Epithelial cell of prostate (primary cell): ENCODE measurements around the gene CREB3L4.
"Not testable (repeated sequence)": the region's sequence is repeated elsewhere in the genome, so short reads cannot be mapped to it uniquely, and the experiment has no call there.

Source experiments
- DNase-seq: peaks from one replicate; pipeline ENCODE4 v3.0.0-alpha.2; 2011; ENCODE audit warnings: low read depth, low spot score
- H3K27ac ChIP-seq: fragments of 450-650 bp; 2 replicates; pipeline ENCODE4 v1.5.1; 2017; ENCODE audit warnings: mild to moderate bottlenecking

CREB3L4 gene

DNA sequence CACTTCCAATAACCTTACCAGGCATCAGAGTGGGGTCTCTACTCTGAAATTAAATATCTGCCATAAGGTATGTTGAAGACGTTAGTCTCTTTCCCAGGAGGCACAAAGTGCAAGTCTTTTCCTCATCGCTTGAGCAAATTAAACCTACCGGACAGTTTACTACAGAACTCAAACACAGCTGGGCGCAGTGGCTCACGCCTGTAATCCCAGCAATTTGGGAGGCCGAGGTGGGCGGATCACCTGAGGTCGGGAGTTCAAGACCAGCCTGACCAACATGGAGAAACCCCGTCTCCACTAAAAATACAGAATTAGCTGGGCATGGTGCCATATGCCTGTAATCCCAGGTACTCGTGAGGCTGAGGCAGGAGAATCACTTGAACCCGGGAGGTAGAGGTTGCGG, 11.4 kb downstream of the CREB3L4 start:
- DNase-seq, H3K27ac ChIP-seq: not testable (repeated sequence)

DNA sequence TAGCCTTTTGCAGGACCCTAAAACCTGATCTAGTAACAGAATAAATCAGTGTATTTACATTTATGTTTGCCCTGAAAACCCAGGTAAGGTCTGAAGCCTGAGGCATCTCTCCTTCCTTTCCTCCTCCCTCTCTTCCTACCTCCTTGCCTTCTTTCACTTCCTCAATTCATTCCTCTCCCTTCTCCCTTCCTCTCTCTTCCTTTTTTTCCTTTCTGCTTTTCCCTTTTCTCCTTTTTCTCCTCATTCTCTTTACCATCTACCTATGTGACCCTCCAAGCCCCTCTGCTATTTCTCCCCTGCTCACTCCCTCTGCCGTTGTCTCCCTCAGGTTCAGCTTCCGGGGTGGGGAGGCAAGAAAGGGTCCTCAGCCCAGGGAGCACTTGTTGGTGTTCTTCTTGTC, 14.0 kb downstream of the CREB3L4 start:
- not testable (repeated sequence) for DNase-seq

DNA sequence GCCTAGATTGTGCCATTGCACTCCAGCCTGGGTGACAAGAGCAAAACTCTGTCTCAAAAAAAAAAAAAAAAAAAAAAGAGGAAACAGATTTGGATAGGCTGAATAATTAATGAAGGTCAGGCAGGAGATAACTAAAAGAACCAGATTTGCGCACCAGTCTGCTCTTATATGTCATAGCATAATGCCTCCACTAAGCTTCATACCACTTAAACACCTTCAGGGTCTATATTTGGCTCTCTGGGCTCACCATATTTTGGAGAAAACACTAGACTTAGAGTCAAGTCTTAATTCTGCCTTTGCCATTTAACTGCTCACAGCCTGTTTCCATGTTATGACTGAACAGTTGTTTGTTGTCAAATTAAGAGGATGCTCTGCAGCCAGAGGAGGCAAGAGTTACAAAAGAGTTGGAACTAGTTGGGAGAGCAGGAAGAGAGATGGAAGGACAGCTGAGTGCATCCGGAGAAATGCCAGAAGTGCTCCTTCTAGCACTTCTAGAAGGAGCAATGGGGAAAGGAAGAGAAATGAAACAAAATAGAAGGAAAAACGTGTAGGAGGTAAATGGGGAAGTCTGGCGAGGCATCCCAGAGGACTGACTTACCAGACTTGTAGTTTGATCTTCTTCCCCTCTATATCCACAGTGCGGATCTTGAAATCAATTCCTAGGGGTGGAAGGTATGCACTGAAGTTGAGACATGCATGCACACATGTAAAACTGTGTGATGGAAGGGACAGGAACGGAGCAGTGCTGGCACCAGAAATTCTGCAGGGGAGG, 16.6 kb downstream of the CREB3L4 start:
- no peak overlapping the region for H3K27ac ChIP-seq
- DNase-seq, result no peak

More for the DNA sequence above, 14.0 kb downstream of the CREB3L4 start:
- not testable (repeated sequence) for H3K27ac ChIP-seq

DNA sequence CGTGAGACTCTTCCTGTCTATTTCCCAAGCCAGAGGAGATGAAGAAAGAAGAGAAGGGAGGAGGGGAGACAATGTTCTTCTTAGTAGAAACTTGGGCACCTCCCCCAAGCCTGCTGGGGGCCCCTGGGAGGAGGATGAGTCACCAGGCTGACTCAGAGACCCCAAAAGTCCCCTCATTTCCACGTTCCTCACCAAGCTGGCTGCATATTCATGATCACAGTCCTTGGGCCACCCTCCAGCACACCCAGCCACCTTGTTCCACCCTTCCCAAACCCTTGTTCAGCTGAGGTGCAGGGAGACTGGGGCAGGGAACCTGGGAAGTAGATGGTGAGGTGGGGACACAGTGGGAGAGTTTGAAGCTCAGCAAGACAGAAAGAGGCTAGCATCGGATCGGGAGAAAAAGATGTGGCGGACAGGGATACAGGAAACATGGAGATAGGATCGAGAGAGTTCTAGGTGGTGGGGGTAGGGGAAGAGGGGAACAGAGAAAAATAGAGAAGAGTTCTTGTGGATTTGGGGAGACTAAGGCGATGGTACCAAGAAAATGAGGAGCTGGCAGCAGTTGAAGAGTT, 17.7 kb downstream of the CREB3L4 start:
- no peak for DNase-seq
- peak overlapping the region; percentile 44 for H3K27ac ChIP-seq

DNA sequence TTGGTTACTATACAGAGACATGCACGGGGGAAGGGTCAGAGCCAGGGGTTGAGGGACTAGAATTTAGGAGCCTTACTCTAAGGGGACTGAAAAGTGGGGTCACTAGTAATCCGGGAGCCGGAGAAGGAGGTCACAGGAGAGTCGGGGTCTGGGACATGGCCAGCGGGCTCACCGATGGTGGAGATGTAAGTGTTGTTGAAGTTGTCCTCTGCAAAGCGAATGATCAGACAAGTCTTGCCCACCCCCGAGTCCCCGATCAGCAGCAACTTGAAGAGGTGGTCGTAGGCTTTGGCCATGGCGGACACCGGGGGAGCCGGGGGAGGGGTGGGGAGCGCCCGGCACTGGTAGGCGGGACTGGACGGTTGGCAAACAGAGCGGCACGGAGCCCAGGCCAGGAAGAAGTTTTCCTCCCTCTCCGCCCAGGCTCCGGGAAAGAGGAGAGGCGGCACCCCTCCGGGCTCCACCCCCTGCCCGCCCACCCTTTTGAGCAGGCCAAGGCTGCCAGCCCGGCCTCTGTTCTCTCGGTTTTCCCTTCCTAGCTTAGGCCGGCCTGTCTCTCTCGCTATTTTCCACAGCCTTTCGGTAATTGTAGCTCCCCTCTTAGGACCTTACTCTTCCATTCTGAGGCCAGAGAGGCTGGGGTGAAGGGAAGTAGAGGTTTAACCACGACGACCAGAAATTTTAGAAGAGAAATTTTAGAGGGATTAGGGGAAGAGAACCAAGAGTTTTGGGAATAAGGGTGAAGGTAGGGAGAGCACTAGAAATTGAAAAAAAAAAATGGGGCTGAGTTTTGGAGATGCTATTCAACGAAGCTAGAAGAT, 18.4 kb downstream of the CREB3L4 start, which contains the start of gene RAB13:
RAB13 (minus strand) TSS at position 399 of the 821 bp plus-strand sequence; CDS start at position 296, 103 bp downstream.
- peak within 1 kb of the TSS; percentile 44 for H3K27ac ChIP-seq
- DNase-seq, result no peak

DNA sequence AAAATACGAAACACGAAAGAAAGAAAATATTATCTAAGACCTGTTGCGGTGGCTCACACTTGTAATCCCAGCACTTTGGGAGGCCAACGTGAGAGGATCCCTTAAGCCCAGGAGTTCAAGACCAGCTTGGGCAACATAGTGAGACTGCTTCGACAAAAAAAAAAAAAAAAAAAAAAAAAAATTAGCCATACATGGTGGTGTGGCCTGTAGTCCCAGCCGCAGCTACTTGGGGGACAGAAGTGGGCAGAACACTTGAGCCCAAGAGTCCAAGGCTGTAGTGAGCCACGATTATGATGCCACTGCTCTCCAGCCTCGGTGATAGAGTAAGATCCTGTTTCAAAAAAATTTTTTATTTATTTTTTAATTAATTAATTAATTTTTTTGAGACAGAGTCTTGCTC, 19.9 kb downstream of the CREB3L4 start:
- no peak for DNase-seq
- no peak overlapping the region for H3K27ac ChIP-seq

DNA sequence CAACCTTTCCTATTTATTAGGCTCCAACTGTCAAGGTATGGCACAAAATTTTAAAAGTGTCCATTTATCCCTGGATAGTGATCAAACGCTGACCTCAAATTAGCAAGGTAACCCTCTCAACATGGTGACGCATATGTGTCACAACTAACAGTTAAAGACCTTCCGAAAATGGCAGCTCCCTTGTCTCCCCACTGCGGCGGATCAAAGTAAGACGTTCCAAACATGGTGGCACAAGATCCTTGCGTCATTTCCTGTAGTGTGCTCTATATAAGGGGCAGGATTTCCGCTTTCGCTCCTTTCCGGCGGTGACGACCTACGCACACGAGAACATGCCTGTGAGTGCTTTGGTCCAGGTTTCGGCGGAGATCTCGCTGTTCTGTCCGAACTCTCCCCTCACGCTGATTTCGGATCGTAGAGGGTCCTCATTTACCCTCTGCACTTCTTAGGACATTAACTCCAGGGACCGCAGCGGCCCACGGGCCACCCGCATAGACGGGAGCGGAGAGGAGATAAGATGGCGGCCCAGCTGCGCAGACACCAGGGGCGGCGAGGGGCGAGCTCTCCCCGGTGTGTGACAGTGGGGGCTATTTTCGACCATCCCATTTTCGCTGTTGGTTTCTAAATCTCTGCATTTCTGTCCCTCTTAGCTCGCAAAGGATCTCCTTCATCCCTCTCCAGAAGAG, 22.9 kb downstream of the CREB3L4 start, which contains the start of gene RPS27:
RPS27 (plus strand) TSS at position 295 of the 683 bp plus-strand sequence; CDS start at position 330, 35 bp downstream.
- H3K27ac ChIP-seq, result peak within 1 kb of the TSS; percentile 81
- DNase-seq, result peak; percentile 92

DNA sequence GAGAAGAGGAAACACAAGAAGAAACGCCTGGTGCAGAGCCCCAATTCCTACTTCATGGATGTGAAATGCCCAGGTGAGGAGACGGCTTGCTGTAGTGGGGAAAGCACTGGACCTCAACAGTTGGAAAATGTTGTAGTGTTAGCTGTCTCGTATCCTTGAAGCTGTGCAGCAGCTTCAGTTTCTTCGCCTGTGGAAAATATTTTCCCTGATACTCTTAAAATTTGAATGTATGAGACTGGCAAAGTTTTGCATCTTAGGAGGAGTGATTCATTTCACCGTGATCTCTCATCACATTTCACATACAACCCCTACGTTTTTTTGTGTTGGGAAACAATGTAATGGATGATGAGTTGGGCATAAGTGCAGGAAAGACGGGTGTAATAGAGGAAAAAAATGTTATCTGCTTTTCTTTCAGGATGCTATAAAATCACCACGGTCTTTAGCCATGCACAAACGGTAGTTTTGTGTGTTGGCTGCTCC, 23.5 kb downstream of the CREB3L4 start:
- no peak for DNase-seq
- H3K27ac ChIP-seq, result peak overlapping the region; percentile 81

DNA sequence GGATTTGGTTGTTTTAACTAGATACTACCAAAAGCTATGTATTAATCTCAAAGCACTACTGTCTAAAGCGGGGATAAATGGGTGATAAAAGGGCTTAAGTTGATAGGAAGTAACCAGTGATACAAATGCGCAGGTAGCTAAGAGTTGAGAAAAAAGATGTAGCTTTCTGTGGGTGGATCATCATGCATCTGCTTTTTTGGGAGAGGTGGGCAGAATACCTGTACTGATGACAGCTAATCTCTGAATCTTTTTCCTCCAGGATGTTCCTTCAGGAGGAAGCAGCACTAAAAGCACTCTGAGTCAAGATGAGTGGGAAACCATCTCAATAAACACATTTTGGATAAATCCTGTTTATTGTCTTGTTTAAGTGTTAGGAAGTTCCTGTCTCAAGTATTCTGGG, 24.1 kb downstream of the CREB3L4 start:
- DNase-seq, result no peak
- peak overlapping the region; percentile 81 for H3K27ac ChIP-seq

DNA sequence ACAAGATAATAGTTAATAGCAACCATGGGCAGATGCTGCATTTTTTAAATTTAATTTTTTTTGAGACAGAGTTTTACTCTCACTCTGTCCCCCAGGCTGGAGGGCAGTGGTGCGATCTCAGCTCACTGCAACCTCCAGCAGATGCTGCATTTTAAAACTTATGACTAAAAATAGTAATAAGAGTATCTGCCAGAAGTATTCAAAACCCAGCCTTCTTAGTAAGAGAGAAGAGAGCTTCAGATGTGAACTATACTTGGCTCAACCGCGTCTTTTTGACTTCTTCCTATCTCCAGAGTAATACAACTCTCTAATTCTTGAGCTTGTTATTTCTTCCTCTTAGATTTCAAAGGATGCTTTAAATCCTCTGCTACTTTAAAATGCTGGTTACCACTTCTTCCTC, 27.5 kb downstream of the CREB3L4 start:
- H3K27ac ChIP-seq, result no peak overlapping the region
- no peak for DNase-seq

DNA sequence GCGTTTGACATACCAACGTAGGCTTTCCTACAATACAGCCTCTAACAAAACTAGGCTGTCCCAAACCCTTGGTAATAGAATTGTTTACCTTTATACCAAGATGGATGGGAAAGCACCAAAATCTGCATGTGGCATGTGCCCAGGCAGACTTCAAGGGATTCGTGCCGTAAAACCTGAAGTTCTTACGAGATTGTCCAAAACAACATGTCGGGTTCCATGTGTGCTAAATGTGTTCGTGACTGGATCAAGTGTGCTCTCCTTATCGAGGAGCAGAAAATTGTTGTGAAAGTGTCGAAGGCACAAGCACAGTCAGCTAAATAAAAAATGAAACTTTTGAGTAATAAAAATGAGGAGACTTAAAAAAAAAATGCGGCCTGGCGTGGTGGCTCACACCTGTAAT, 27.9 kb downstream of the CREB3L4 start:
- no peak for DNase-seq

DNA sequence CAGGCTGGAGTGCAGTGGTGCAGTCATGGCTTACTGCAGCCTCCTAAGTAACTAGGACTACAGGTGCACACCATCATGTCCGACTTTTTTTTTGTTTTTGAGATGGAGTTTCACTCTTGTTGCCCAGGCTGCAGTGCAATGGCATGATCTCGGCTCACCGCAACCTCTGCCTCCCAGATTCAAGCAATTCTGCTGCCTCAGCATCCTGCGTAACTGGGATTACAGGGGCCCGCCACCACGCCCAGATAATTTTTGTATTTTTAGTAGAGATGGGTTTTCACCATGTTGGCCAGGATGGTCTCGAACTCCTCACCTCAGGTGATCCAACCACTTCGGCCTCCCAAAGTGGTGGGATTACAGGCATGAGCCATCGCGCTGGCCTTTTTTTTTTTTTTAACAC, 29.2 kb downstream of the CREB3L4 start:
- not testable (repeated sequence) for DNase-seq, H3K27ac ChIP-seq

More for the DNA sequence above, 27.9 kb downstream of the CREB3L4 start:
- no peak overlapping the region for H3K27ac ChIP-seq

DNA sequence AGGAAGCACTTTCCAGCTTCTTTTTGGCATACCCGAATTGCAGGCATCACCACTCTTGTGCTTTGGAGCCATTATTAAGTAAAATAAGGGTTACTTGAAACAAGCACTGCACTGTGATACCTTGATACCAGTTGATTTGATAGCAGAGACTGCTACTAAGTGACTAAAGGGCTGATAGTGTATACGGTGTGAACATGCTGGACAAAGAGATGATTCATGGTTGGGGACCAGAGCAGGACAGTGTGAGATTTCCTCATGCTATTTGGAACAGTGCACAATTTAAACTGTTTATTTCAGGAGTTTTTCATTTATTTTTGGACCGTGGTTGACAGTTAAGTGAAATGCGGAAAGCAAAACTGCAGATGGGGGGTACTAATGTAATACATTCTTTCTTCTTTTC, 32.7 kb downstream of the CREB3L4 start:
- no peak overlapping the region for H3K27ac ChIP-seq
- no peak for DNase-seq

DNA sequence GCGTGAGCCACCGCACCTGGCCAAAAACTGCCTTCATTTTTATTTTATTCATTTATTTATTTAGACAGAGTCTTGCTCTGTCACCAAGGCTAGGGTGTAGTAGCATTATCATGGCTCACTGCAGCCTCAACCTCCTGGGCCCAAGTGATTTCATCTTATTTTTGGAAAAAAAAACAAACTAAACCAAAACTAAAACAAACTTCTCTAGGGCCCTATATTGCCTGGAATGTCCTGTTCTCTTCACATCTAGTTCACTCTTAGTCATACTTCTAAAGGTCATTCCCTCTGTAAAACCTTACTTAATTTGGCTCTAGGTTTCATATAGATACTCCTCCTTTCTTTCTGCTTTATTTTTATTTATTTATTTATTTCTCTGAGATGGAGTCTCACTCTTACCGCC, 38.4 kb downstream of the CREB3L4 start:
- DNase-seq, result no peak
- H3K27ac ChIP-seq, result no peak overlapping the region

DNA sequence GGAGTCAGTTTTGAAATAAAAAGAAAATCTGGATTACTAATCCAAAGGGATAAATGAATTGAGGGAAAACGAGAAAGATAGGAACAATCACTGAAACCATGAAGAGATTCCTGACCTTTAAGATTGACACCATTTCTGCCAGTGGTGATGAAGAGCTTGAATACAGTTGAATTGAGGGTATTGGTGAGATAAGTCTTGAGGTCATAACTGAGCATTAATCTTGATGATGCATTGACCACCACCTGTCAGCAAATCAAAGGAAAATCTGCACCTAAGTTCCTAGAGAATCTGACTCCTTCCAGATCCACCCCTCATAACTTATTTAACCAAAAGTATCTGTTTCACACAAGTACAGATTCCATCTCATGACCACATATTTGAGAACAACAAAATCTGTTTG, 44.4 kb downstream of the CREB3L4 start:
- no peak overlapping the region for H3K27ac ChIP-seq
- no peak for DNase-seq

DNA sequence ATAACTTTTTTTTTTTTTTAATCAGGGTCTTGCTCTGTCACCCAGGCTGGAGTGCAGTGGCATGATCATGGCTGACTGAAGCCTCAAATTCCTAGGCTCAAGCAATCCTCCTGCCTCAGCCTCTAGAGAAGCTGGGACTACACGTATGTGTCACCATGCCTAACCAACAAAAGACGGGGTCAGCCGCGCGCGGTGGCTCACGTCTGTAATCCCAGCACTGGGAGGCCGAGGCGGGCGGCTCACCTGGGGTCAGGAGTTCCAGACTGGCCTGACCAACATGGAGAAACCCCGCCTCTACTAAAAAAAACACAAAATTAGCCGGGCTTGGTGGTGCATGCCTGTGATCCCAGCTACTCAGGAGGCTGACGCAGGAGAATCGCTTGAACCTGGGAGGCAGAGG, 44.8 kb downstream of the CREB3L4 start:
- not testable (repeated sequence) for DNase-seq, H3K27ac ChIP-seq

DNA sequence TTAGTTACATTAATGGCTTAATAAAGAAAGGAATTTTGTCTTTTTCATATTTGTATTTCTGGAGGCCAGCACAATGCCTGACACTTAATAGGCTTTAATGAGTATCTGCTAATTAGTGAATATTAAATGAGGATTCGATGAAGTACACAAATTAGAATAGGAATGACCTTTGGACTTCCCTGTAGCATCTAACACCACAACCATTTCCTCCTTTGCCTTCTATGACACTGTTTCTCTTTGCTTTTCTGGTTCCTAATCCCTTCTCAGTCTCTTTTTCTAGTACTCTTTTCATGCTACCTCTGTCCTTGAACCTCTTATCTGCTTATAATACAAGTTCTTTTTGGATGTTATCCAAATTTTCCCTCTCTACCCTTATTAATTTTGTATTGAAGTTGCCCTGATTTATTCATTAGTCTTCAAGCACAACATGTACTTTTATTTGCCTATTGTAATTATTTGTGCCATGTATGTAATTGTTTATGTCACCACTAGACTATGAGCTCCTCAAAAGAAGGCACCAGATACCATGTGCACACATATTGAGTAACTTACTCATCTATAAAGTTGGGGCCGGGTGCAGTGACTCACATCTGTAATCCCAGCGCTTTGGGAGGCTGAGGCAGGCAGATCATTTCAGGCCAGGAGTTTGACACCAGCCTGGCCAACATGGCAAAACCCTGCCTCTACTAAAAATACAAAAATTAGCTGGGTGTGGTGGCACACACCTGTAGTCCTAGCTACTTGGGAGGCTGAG, 46.6 kb downstream of the CREB3L4 start:
- no peak overlapping the region for H3K27ac ChIP-seq
- peak; percentile 24 for DNase-seq

DNA sequence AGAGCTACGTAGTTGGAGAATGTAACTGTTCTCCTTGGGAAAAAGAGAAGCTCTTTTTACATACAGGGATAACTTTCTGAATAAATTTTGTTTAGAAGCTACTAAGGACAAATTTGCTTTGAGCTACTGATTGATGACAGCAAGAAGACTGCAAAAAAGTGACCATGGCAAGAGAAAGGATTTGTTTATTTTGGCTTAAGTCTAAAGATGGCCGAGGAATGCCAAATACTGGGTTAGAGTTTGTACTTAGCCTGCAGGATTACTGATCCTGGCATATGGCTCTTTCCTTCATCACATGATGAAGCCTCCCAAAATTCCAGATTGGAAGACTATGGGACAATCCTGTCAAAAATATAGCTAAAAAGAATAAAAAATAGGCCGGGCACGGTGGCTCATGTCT, 51.6 kb downstream of the CREB3L4 start:
- DNase-seq, result no peak
- no peak overlapping the region for H3K27ac ChIP-seq

DNA sequence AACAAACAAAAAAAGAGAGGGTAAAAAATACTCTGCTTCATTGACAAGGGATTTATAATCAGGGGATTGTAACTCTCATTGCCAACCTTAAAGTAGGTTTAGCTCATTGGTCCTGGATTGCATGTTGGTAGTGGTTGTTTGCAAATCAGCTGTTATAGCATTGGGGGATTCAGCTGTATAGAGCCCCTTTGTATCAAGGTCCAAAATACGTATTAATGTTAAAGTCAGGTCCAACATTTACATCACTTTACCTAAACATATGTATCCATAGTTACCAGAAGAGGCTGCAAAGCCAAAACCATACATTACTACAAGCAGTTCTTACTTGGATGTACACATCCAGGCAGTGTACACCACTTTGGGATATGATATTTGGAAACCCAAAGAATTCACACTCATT, 52.2 kb downstream of the CREB3L4 start:
- no peak for DNase-seq
- no peak overlapping the region for H3K27ac ChIP-seq
